ENCODE results near the gene HBS1L. TPM values are rescaled to one million over a fixed set of nuclear protein-coding genes. Genes with fewer than 3 reads are reported as not detected.

The HBS1L gene
- total and polyA plus RNA-seq, 9 of the 15 experiments (the other 6 are each of a cell fraction or from before 2014, with no cell fraction given): 101 to 199 (median 145) TPM

DNA sequence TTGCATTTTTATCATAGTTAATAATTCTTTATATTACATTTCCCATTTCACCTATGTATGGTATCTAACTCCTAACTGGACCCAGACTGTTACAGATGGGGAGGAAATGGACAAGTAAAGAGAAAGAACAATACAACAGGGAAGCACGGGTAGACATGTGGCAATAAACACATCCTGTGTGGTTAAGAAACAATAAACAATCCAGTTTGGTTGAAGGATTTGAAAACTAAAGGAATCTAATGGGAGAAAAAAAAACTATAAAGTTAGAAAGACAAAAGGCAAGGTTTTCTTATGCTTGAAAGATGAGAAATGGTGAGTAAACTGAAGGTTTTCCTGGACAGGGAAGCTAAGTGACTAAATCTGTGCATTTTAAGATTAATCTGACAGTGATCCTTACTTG, 69.8 kb downstream of the HBS1L start (continued):
- TF ChIP-seq ASH1L (IDR thresholded peaks at IDR 0.05; ENCODE audit: borderline replicate concordance, low read depth, partially characterized antibody) (no peak), SMC3 (conservative IDR thresholded peaks at IDR 0.05; ENCODE audit: insufficient read depth, low read depth, low read length) (no peak), SMAD1 (IDR thresholded peaks at IDR 0.05; ENCODE audit: low read depth, low read length, partially characterized antibody) (no peak), MIER1 (IDR thresholded peaks at IDR 0.05; ENCODE audit: low read depth) (no peak), ZNF121 (CRISPR knock-in tag; conservative IDR thresholded peaks at IDR 0.05) (no peak), ELF1 (tag; IDR thresholded peaks at IDR 0.05) (no peak), ZNF785 (CRISPR knock-in tag; IDR thresholded peaks at IDR 0.05) (no peak)
- TF ChIP-seq, protein P1, sequence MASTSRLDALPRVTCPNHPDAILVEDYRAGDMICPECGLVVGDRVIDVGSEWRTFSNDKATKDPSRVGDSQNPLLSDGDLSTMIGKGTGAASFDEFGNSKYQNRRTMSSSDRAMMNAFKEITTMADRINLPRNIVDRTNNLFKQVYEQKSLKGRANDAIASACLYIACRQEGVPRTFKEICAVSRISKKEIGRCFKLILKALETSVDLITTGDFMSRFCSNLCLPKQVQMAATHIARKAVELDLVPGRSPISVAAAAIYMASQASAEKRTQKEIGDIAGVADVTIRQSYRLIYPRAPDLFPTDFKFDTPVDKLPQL (IDR thresholded peaks at IDR 0.05; ENCODE audit: extremely low read depth, insufficient read length): no peak

DNA sequence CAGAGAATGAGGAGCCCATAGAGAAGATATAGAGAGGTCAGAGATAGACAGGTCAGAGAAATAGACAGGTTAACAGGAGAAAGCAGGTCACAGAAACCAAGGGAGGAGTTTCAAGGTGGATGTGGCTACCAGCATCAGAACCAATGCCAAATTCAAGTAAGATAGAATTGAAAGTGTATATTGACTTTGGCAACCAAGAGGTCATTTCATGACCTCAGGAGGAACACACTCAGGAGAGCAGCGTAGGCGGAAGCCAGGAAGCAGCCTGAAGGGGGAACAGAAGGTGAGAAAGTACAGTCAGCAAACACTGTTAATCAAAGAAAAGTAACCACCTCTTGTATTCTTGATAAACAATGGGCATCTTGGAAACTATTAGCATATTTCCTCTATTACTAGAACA, 70.8 kb downstream of the HBS1L start:
- no peak overlapping the region for H3K9ac ChIP-seq (ENCODE audit: insufficient read depth in 1 of 2, low read depth in 2 of 2, low read length in 2 of 2)
- H3K4me3 ChIP-seq: no peak overlapping the region
- TF ChIP-seq PML (IDR thresholded peaks at IDR 0.05; ENCODE audit: low read length) (no peak), NFE2L1 (tag; IDR thresholded peaks at IDR 0.05; ENCODE audit: borderline replicate concordance, low read depth) (no peak), ZNF766 (CRISPR knock-in tag; conservative IDR thresholded peaks at IDR 0.05) (no peak), TRIM24 (IDR thresholded peaks at IDR 0.05) (no peak), RHOXF2B (CRISPR knock-in tag; conservative IDR thresholded peaks at IDR 0.05) (no peak), HDAC6 (IDR thresholded peaks at IDR 0.05; ENCODE audit: low read depth, low read length) (no peak), ARNT (IDR thresholded peaks at IDR 0.05) (no peak), KAT8 (IDR thresholded peaks at IDR 0.05; ENCODE audit: low read depth) (no peak)
- TF ChIP-seq, protein P2, sequence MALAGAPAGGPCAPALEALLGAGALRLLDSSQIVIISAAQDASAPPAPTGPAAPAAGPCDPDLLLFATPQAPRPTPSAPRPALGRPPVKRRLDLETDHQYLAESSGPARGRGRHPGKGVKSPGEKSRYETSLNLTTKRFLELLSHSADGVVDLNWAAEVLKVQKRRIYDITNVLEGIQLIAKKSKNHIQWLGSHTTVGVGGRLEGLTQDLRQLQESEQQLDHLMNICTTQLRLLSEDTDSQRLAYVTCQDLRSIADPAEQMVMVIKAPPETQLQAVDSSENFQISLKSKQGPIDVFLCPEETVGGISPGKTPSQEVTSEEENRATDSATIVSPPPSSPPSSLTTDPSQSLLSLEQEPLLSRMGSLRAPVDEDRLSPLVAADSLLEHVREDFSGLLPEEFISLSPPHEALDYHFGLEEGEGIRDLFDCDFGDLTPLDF (CRISPR knock-in tag; IDR thresholded peaks at IDR 0.05): no peak
- TF ChIP-seq, protein P3, sequence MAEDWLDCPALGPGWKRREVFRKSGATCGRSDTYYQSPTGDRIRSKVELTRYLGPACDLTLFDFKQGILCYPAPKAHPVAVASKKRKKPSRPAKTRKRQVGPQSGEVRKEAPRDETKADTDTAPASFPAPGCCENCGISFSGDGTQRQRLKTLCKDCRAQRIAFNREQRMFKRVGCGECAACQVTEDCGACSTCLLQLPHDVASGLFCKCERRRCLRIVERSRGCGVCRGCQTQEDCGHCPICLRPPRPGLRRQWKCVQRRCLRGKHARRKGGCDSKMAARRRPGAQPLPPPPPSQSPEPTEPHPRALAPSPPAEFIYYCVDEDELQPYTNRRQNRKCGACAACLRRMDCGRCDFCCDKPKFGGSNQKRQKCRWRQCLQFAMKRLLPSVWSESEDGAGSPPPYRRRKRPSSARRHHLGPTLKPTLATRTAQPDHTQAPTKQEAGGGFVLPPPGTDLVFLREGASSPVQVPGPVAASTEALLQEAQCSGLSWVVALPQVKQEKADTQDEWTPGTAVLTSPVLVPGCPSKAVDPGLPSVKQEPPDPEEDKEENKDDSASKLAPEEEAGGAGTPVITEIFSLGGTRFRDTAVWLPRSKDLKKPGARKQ (CRISPR knock-in tag; IDR thresholded peaks at IDR 0.05): no peak
- FAIRE-seq: no peak
- WGBS (ENCODE audit: insufficient coverage, low coverage, missing lambda C conversion rate): 95% methylated on average over 2 of the region's 2 CpGs
- no peak overlapping the region for H3K4me2 ChIP-seq (ENCODE audit: insufficient read depth, low read length)
- in situ Hi-C loops (cut with MboI): no loop called here
- H4K20me1 ChIP-seq (replicated peaks; ENCODE audit: control insufficient read depth, insufficient read depth, low read length): no peaks in the 10 kb centered on the region
- peaks cover 2% of the 10 kb centered on the region; the same call in 1 of the 3 replicates for H3K79me2 ChIP-seq (ENCODE audit: control insufficient read depth, insufficient read depth, low read length)
- ATAC-seq: no peak
- intact Hi-C loops (cut with micrococcal nuclease): no loop called here
- CTCF ChIA-PET (ENCODE audit: low intra/inter-chr PET ratio): no interaction called here
- H3K36me3 ChIP-seq (ENCODE audit: control insufficient read depth, insufficient read depth, low read length): peaks cover 67% of the 10 kb centered on the region
- H2AFZ ChIP-seq (ENCODE audit: low read depth, low read length): no peak overlapping the region
- BruUV-seq (replicated peaks): no TSS peak
- no peaks in the 10 kb centered on the region for H3K9me1 ChIP-seq (ENCODE audit: control insufficient read depth, insufficient read depth, low read length)
- no peak overlapping the region for H3K27ac ChIP-seq (ENCODE audit: extremely low read depth, low read depth, low read length)
- H3K9me3 ChIP-seq (replicated peaks; ENCODE audit: control insufficient read depth, insufficient read depth, low read depth, low read length): no peaks in the 10 kb centered on the region
- peak in 2 of 4 experiments; percentile 16 to 24 for DNase-seq (ENCODE audit: extremely low read depth in 1 of 4, low spot score in 3 of 4)
- POLR2A ChIA-PET: no interaction called here
- H3K4me1 ChIP-seq (replicated peaks in 1 of 2; ENCODE audit: control insufficient read depth in 2 of 2, insufficient read depth in 2 of 2, low read length in 2 of 2): peaks cover 0 to 20% of the 10 kb centered on the region in 2 experiments; a peak in 3 of 5 replicates
- H3K27me3 ChIP-seq (ENCODE audit: control insufficient read depth in 2 of 2, insufficient read depth in 2 of 2, low read length in 2 of 2): no peaks in the 10 kb centered on the region
